Upper lobe of left lung (tissue), 6 donors: ENCODE data around the gene RPLP2. TPM values are rescaled to one million over a fixed set of nuclear protein-coding genes. Genes with fewer than 3 reads are reported as not detected.

Source experiments
- ATAC-seq, 2 donors: fragments of 200-7000 bp; cut with Tn5 transposase; one replicate each; pipeline ENCODE4 v1.9.1; 2022; ENCODE audit warnings: mild to moderate bottlenecking in 2 of 2, moderate library complexity in 2 of 2; ENCODE audit not compliant: low FRiP score in 2 of 2
- DNase-seq, 2 donors: peaks; one replicate each; pipeline ENCODE4 v3.0.0-alpha.2; 2019 to 2020
- H3K27ac ChIP-seq, 4 donors: fragments of 200-600 bp; sonication (generic); one replicate each; pipeline ENCODE4 v1.5.1; 2016 to 2019
- H3K27me3 ChIP-seq, 4 donors: fragments of 200-600 bp; sonication (generic); one replicate each; pipeline ENCODE4 v1.5.1; 2017 to 2019
- H3K36me3 ChIP-seq, 4 donors: fragments of 200-600 bp; sonication (generic); one replicate each; pipeline ENCODE4 v1.5.1; 2016 to 2019
- H3K4me1 ChIP-seq, 4 donors: fragments of 200-600 bp; sonication (generic); one replicate each; pipeline ENCODE4 v1.5.1; 2018 to 2019
- H3K4me3 ChIP-seq, 4 donors: fragments of 200-600 bp; sonication (generic); one replicate each; pipeline ENCODE4 v1.5.1; 2017 to 2019; ENCODE audit warnings: mild to moderate bottlenecking in 2 of 4, moderate library complexity in 1 of 4
- H3K9me3 ChIP-seq, 4 donors: fragments of 200-600 bp; sonication (generic); one replicate each; pipeline ENCODE4 v1.5.1; 2018 to 2019
- EP300 ChIP-seq, 4 donors: sonication (generic); formaldehyde crosslinking; IDR thresholded peaks; one replicate each; pipeline ENCODE4 v1.5.1; 2017; ENCODE audit warnings: antibody characterized with exemption in 4 of 4, control low read depth in 2 of 4
- POLR2A ChIP-seq, 4 donors: fragments of 450-650 bp; IDR thresholded peaks; one replicate each; pipeline ENCODE4 v1.5.1; 2016 to 2017; ENCODE audit warnings: antibody characterized with exemption in 4 of 4, mild to moderate bottlenecking in 2 of 4
- POLR2AphosphoS5 ChIP-seq, 2 donors: sonication (generic); formaldehyde crosslinking; IDR thresholded peaks; one replicate each; pipeline ENCODE4 v1.5.1; 2017; ENCODE audit warnings: antibody characterized with exemption in 2 of 2
- WGBS, 2 donors: methylation state at CpG; one replicate each; pipeline ENCODE4 v1.1.5; 2017 to 2018; 5-methylcytosine and 5-hydroxymethylcytosine counted together
- total RNA-seq, 6 donors: library from RNA; depleted of rRNA in 4 of 6; stranded (reverse); fragments of >200 nt in 4 of 6; gene quantifications; one replicate each; pipeline versions ENCODE4 v1.1.0 to v1.2.1, GENCODE V29; 2016 to 2021
- TF ChIP-seq, protein P1 (sequence below), 6 experiments: fragments of 450-650 bp in 4 of 6; fragments of 200-600 bp in 2 of 6; sonication (generic) in 2 of 6; IDR thresholded peaks; one replicate each; pipeline ENCODE4 v1.5.1; 2016 to 2019; ENCODE audit warnings: antibody characterized with exemption in 6 of 6
- donor health status: DM: no; HTN: no; CAD: no; lungs with moderate emphysema.
- donor health status: DM: no; HTN: yes; CAD: no; lungs with severe emphysema.

Gene RPLP2
- total RNA-seq, 6 donors from 2014 or later: 451 to 1,926 (median 773) TPM

DNA sequence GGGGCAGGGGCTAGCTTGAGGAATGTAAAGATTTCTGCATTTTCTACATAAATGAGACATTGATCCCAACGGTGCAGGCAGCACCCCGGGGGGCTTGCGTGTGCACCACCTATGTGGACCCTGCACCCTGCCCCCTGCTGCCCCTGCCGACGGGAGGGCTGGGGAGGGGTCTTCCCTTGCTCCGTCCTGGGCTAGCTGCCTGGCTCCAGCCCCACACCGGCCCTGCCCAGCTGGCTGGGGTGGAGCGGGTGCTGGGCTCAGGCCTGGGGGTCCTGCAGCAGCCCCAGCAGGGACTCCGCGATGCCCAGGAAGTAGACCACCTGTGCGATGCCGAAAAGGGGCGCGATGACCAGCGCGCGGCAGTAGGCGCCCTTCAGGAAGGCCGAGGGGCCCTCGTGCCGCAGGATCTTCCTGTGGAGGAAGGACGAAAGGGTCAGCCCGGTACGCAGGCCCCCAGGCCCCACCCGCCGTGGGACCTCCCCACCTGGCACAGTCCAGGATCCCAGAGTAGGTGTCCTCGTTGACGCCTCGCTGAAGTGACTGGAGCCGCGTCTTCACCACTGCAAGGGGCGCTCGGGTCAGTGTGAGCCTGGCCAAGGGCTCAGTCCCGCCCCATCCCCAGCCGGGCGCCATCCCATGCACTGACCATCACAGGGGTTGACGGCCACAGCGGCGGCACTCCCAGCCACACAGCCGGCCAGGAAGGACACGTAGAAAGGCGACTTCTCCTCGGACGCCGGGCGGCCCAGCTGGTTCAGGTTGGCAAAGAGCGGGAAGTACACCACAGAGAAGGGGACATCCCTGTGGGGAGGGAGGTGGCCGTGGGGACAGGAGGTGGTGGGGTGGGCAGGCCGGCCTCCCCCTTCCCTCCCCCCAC, 17.9 kb upstream of the RPLP2 start:
- H3K9me3 ChIP-seq: no peaks in the 10 kb centered on the region
- H3K4me1 ChIP-seq: peaks cover 18 to 35% (median 23%) of the 10 kb centered on the region in 4 donors
- 93 to 95% methylated on average over 34 to 40 of the region's 49 CpGs for WGBS, 2 donors
- peaks cover 3 to 32% (median 18%) of the 10 kb centered on the region in 4 donors for H3K36me3 ChIP-seq
- TF ChIP-seq, protein P1, sequence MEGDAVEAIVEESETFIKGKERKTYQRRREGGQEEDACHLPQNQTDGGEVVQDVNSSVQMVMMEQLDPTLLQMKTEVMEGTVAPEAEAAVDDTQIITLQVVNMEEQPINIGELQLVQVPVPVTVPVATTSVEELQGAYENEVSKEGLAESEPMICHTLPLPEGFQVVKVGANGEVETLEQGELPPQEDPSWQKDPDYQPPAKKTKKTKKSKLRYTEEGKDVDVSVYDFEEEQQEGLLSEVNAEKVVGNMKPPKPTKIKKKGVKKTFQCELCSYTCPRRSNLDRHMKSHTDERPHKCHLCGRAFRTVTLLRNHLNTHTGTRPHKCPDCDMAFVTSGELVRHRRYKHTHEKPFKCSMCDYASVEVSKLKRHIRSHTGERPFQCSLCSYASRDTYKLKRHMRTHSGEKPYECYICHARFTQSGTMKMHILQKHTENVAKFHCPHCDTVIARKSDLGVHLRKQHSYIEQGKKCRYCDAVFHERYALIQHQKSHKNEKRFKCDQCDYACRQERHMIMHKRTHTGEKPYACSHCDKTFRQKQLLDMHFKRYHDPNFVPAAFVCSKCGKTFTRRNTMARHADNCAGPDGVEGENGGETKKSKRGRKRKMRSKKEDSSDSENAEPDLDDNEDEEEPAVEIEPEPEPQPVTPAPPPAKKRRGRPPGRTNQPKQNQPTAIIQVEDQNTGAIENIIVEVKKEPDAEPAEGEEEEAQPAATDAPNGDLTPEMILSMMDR (IDR thresholded peaks at IDR 0.05): no peak
- TF ChIP-seq EP300 (IDR thresholded peaks at IDR 0.05) (no peak), POLR2AphosphoS5 (IDR thresholded peaks at IDR 0.05) (no peak), POLR2A (IDR thresholded peaks at IDR 0.05) (no peak)
- H3K27me3 ChIP-seq: peaks cover 0 to 22% (median 10%) of the 10 kb centered on the region in 4 donors
- DNase-seq (peak in 1 of 2 donors; percentile 85), ATAC-seq (no peak)
- no peak overlapping the region for H3K27ac ChIP-seq
- H3K4me3 ChIP-seq: no peak overlapping the region

DNA sequence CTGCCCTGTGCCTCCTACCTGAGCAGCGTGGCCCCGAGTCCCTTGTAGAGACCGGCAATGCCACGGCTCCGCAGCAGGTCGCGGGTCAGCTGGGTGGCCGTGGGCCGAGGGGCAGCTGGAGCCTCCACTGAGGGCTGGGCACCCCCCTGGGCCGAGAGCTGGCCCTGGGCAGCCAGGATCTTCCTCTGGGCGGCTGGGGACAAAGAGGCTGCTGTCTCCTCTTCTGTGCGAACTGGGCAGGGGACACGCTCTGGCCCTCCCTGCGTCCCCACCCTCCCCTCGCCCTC, 17.3 kb upstream of the RPLP2 start:
- 93 to 99% methylated on average over 7 to 12 of the region's 15 CpGs for WGBS, 2 donors
- no peak for ATAC-seq

DNA sequence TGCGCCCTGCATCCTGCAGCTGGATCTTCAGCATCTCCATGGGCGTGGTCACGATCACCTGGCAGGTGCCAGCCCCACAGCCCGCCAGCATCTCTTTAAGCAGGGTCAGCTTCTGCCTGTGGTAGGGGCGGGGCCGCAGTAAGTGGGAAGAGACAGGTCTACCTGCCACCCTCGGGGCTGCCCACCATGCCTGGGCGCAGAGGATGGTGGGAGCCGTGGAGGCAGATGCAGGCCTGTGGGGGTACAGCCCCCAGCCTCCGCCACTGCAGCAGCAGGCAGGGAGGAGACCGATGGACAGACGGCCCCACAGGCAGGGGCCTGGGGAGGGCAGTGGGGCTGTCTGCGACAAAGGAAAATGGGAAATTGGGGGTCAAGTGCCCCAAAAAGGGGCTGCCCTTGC, 16.9 kb upstream of the RPLP2 start:
- Histone ChIP-seq H3K27me3 (peaks cover 0 to 22% (median 10%) of the 10 kb centered on the region in 4 donors), H3K4me1 (peaks cover 22 to 45% (median 25%) of the 10 kb centered on the region in 4 donors), H3K4me3 (no peak overlapping the region), H3K9me3 (no peaks in the 10 kb centered on the region), H3K27ac (no peak overlapping the region), H3K36me3 (peaks cover 3 to 32% (median 18%) of the 10 kb centered on the region in 4 donors)
- DNase-seq (peak in 1 of 2 donors; percentile 67), ATAC-seq (no peak)
- 92 to 96% methylated on average over 5 to 12 of the region's 13 CpGs for WGBS, 2 donors
- no peak for TF ChIP-seq POLR2AphosphoS5 (IDR thresholded peaks at IDR 0.05)
- TF ChIP-seq, protein P1 (IDR thresholded peaks at IDR 0.05): no peak
- TF ChIP-seq EP300 (IDR thresholded peaks at IDR 0.05): no peak
- no peak for TF ChIP-seq POLR2A (IDR thresholded peaks at IDR 0.05)

More for the DNA sequence above, 17.3 kb upstream of the RPLP2 start:
- H3K9me3 ChIP-seq: no peaks in the 10 kb centered on the region
- H3K27ac ChIP-seq: no peak overlapping the region
- H3K4me3 ChIP-seq: no peak overlapping the region
- peaks cover 3 to 32% (median 18%) of the 10 kb centered on the region in 4 donors for H3K36me3 ChIP-seq
- H3K27me3 ChIP-seq: peaks cover 0 to 22% (median 10%) of the 10 kb centered on the region in 4 donors
- peaks cover 22 to 41% (median 25%) of the 10 kb centered on the region in 4 donors for H3K4me1 ChIP-seq
- DNase-seq: peak in 1 of 2 donors; percentile 81
- TF ChIP-seq EP300 (IDR thresholded peaks at IDR 0.05) (no peak), POLR2AphosphoS5 (IDR thresholded peaks at IDR 0.05) (no peak), POLR2A (IDR thresholded peaks at IDR 0.05) (no peak)
- TF ChIP-seq, protein P1 (IDR thresholded peaks at IDR 0.05): no peak

DNA sequence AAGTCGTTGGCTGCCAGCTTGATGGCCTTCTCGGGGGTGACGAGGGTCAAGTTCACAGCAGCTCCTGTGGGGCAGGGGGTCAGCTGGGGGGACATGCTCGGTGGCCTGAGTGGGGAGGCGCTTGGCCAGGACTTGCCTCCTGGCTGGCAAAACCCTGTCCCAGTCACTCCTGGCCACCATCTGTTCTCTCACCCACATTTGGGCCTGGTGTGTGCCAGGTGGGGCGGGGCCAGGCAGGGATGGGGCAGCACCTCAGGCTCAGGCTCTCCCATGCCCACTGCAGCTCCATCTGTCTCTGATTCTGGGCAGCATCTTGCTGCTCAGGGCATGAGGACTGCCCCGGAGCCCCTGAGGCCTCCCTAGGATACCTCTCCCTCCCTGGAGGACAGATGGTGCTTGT, 16.2 kb upstream of the RPLP2 start:
- TF ChIP-seq POLR2AphosphoS5 (IDR thresholded peaks at IDR 0.05) (no peak), EP300 (IDR thresholded peaks at IDR 0.05) (no peak), POLR2A (IDR thresholded peaks at IDR 0.05) (no peak)
- TF ChIP-seq, protein P1 (IDR thresholded peaks at IDR 0.05): no peak
- H3K4me3 ChIP-seq: no peak overlapping the region
- peak in 1 of 2 donors; percentile 72 for DNase-seq
- no peak for ATAC-seq
- WGBS, 2 donors: 93 to 100% methylated on average over 2 to 4 of the region's 7 CpGs
- no peaks in the 10 kb centered on the region for H3K9me3 ChIP-seq
- H3K4me1 ChIP-seq: peaks cover 26 to 51% (median 29%) of the 10 kb centered on the region in 4 donors
- peaks cover 3 to 32% (median 18%) of the 10 kb centered on the region in 4 donors for H3K36me3 ChIP-seq
- H3K27ac ChIP-seq: no peak overlapping the region
- peaks cover 0 to 17% (median 10%) of the 10 kb centered on the region in 4 donors for H3K27me3 ChIP-seq
